Loucy (cell line): ENCODE measurements around the gene ZCCHC14.
"Not testable (repeated sequence)": the region's sequence is repeated elsewhere in the genome, so short reads cannot be mapped to it uniquely, and the experiment has no call there.

Experiments
- H2AFZ ChIP-seq: fragments of 200-600 bp; sonication (generic); 2 replicates; pipeline ENCODE4 v1.6.0; 2016; ENCODE audit warnings: antibody characterized with exemption, mild to moderate bottlenecking, low read length, moderate library complexity
- H3F3A ChIP-seq: fragments of 200-600 bp; 2 replicates; pipeline ENCODE4 v1.6.0; 2016; ENCODE audit warnings: antibody characterized with exemption, low read depth, mild to moderate bottlenecking
- H3K27me3 ChIP-seq: fragments of 200-600 bp; sonication (generic); 2 replicates; pipeline ENCODE4 v1.6.1; 2014; ENCODE audit warnings: low read length, mild to moderate bottlenecking; ENCODE audit not compliant: insufficient read depth, poor library complexity, severe bottlenecking
- H3K36me3 ChIP-seq: fragments of 200-600 bp; sonication (generic); 2 replicates; pipeline ENCODE4 v1.6.1; 2016; ENCODE audit warnings: low read length; ENCODE audit not compliant: insufficient read depth
- H3K4me1 ChIP-seq: fragments of 200-600 bp; sonication (generic); 2 replicates; pipeline ENCODE4 v1.5.1; 2014; ENCODE audit warnings: low read length, mild to moderate bottlenecking; ENCODE audit not compliant: insufficient read depth, poor library complexity, severe bottlenecking
- H3K4me2 ChIP-seq: fragments of 200-600 bp; sonication (generic); 2 replicates; pipeline ENCODE4 v1.6.0; 2014; ENCODE audit warnings: antibody characterized with exemption, low read length, low read depth, mild to moderate bottlenecking; ENCODE audit not compliant: poor library complexity, severe bottlenecking
- H3K4me3 ChIP-seq: fragments of 200-600 bp; sonication (generic); 2 replicates; pipeline ENCODE4 v1.5.1; 2014; ENCODE audit warnings: low read length, mild to moderate bottlenecking, mixed read lengths; ENCODE audit not compliant: poor library complexity, severe bottlenecking
- H3K79me2 ChIP-seq: fragments of 200-600 bp; sonication (generic); 2 replicates; pipeline ENCODE4 v1.6.1; 2014; ENCODE audit warnings: low read length; ENCODE audit not compliant: insufficient read depth
- H3K9ac ChIP-seq: fragments of 200-600 bp; sonication (generic); 2 replicates; pipeline ENCODE4 v1.6.0; 2014; ENCODE audit warnings: mild to moderate bottlenecking, low read depth, low read length, moderate library complexity; ENCODE audit not compliant: poor library complexity, severe bottlenecking
- H3K9me2 ChIP-seq: fragments of 200-600 bp; sonication (generic); replicated peaks from 2 replicates; pipeline ENCODE4 v1.6.1; 2016; ENCODE audit warnings: low read depth, low read length, mixed read lengths
- H3K9me3 ChIP-seq: fragments of 200-600 bp; sonication (generic); 2 replicates; pipeline ENCODE4 v1.6.1; 2014; ENCODE audit warnings: mild to moderate bottlenecking, antibody characterized with exemption, low read length, low read depth; ENCODE audit not compliant: insufficient read depth
- H4K20me1 ChIP-seq: fragments of 200-600 bp; sonication (generic); 2 replicates; pipeline ENCODE4 v1.6.0; 2014; ENCODE audit warnings: antibody characterized with exemption, low read length, mild to moderate bottlenecking; ENCODE audit not compliant: insufficient read depth, poor library complexity, severe bottlenecking
- EZH2phosphoT487 ChIP-seq: fragments of 200-600 bp; IDR thresholded peaks from 2 replicates; pipeline ENCODE4 v1.6.1; 2018; ENCODE audit warnings: antibody characterized with exemption, mild to moderate bottlenecking, moderate library complexity, borderline replicate concordance
- TF ChIP-seq, protein P1 (sequence below): fragments of 200-600 bp; sonication (generic); conservative IDR thresholded peaks from 2 replicates; pipeline ENCODE4 v1.5.1; 2014; ENCODE audit warnings: mild to moderate bottlenecking, antibody characterized with exemption, low read length

ZCCHC14 gene

DNA sequence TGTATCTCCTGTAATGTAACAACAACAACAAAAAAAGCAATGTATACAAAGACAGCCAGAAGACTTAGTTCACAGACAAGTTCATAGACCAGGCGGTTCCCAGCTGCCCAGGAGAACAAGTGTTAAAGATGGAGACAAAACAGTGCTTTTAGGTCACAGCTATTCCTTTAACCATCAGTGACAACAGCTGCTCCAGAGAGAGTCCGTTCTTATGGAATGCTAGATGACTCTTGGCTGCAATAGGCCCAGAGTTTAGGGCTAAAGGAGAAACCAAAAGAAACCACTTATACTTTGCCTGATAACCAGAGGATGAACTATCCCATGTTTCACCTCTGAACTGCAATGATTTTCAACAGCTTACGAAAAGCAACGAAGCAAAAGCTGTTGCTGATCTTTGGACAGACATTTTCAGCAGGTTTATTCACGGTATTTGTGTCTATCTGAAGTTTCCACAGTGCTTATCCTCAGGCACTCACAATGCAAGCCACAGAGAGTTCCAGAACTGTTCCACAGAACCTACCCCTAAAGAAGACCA, 6.0 kb downstream of the ZCCHC14 start:
- no peaks in the 10 kb centered on the region for H3K79me2 ChIP-seq
- no peaks in the 10 kb centered on the region for H3K4me1 ChIP-seq
- H3F3A ChIP-seq: no peaks in the 10 kb centered on the region

DNA sequence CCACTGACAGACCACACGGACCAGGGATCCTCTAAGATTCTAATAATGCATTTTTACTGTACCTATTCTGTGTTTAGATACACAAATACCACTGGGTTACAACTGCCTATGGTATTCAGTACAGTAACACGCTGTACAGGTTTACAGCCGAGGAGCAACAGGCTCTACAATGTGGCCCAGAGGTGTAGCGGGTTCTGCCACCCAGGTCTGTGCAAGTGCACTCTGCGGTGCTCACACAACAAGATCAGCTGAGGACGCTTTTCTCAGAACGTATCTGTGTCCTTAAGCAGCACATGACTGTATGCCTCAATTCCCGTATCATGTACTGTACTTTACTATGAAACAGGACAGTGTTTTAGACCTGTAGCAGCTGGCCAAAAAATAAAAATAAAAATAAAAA, 6.5 kb downstream of the ZCCHC14 start:
- TF ChIP-seq, protein P1, sequence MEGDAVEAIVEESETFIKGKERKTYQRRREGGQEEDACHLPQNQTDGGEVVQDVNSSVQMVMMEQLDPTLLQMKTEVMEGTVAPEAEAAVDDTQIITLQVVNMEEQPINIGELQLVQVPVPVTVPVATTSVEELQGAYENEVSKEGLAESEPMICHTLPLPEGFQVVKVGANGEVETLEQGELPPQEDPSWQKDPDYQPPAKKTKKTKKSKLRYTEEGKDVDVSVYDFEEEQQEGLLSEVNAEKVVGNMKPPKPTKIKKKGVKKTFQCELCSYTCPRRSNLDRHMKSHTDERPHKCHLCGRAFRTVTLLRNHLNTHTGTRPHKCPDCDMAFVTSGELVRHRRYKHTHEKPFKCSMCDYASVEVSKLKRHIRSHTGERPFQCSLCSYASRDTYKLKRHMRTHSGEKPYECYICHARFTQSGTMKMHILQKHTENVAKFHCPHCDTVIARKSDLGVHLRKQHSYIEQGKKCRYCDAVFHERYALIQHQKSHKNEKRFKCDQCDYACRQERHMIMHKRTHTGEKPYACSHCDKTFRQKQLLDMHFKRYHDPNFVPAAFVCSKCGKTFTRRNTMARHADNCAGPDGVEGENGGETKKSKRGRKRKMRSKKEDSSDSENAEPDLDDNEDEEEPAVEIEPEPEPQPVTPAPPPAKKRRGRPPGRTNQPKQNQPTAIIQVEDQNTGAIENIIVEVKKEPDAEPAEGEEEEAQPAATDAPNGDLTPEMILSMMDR: no peak
- no peak for TF ChIP-seq EZH2phosphoT487
- H3K27me3 ChIP-seq: no peaks in the 10 kb centered on the region
- no peaks in the 10 kb centered on the region for H3K9me2 ChIP-seq
- no peaks in the 10 kb centered on the region for H3K4me1 ChIP-seq
- H4K20me1 ChIP-seq: no peaks in the 10 kb centered on the region
- H3F3A ChIP-seq: no peaks in the 10 kb centered on the region
- no peaks in the 10 kb centered on the region for H3K79me2 ChIP-seq
- H3K4me3 ChIP-seq: no peak overlapping the region
- no peak overlapping the region for H2AFZ ChIP-seq
- no peaks in the 10 kb centered on the region for H3K9me3 ChIP-seq
- H3K9ac ChIP-seq: no peak overlapping the region
- H3K36me3 ChIP-seq: no peaks in the 10 kb centered on the region
- H3K4me2 ChIP-seq: no peak overlapping the region

More for the DNA sequence above, 6.0 kb downstream of the ZCCHC14 start:
- no peak overlapping the region for H3K4me3 ChIP-seq
- H3K9ac ChIP-seq: no peak overlapping the region
- TF ChIP-seq EZH2phosphoT487: no peak
- TF ChIP-seq, protein P1: no peak
- no peaks in the 10 kb centered on the region for H3K36me3 ChIP-seq
- no peak overlapping the region for H3K4me2 ChIP-seq
- H2AFZ ChIP-seq: no peak overlapping the region
- no peaks in the 10 kb centered on the region for H3K27me3 ChIP-seq
- no peaks in the 10 kb centered on the region for H3K9me3 ChIP-seq
- H4K20me1 ChIP-seq: no peaks in the 10 kb centered on the region
- no peaks in the 10 kb centered on the region for H3K9me2 ChIP-seq

DNA sequence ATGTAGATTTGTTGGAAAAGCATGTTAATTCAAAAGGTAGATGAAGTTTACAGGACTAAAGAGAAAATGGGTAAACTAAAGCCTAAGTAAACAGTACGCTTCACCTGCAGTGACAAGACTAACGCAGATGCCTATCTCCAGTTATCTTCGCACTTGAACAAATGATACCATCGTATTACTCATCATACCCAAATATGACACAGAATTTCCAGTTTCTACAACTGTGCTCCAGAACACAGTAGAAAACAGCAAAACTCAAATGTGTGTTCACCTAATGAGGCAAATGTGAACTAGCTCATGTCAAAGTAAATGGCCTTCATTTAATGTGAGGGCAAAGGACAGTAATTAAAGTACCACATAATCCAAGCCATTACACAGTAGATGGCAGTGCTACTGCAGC, 7.0 kb downstream of the ZCCHC14 start:
- H3F3A ChIP-seq, H3K9me2 ChIP-seq, H3K4me2 ChIP-seq, H3K9me3 ChIP-seq, H3K4me3 ChIP-seq, H3K36me3 ChIP-seq, H3K27me3 ChIP-seq, H3K79me2 ChIP-seq, H4K20me1 ChIP-seq, H3K4me1 ChIP-seq, H3K9ac ChIP-seq, H2AFZ ChIP-seq: not testable (repeated sequence)

DNA sequence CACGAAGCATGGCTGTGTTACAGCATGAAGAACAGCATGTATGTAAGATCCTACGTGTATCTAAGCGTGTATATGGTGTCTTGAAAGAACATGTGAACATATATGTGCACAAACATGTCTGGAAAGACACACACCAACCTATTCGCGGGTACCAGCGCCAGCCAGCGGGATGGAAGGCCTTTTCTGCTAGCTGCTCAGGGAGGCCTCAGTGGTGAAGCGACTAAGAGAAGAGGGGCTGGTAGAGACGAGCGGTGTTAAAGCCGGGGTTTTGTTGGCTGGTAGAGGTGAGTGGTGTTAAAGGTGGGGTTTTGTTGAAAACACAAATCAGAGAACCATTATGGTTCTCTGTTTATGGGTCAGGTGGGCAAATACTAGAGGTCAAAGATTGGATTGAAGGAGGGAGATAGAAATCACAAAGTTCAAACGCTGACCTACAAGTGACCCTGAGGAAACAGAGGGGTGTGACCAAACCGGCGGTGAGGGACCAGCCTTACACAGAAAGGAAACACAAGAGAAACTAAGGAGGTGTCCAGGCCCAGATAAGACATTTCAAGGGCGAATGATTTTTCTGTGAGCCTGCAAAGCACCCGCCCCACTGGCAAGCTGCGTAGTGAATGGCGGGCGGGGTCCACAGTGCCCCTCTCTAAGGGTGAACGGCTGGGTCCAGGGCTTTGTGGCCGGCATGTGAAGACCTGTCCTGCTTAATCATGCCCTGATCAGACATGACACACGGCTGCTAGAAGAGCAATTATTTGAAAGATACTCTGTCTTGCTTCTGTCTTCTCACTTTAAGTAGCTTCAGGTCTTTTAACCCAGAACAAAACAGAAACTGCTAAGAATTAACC, 8.1 kb downstream of the ZCCHC14 start:
- H3K79me2 ChIP-seq: no peaks in the 10 kb centered on the region

More for the DNA sequence above, 8.1 kb downstream of the ZCCHC14 start:
- Histone ChIP-seq H3K4me2 (no peak overlapping the region), H3K4me1 (no peaks in the 10 kb centered on the region), H3K9me2 (no peaks in the 10 kb centered on the region), H3K36me3 (no peaks in the 10 kb centered on the region), H3K9ac (no peak overlapping the region), H4K20me1 (no peaks in the 10 kb centered on the region), H2AFZ (no peak overlapping the region), H3K9me3 (no peaks in the 10 kb centered on the region), H3F3A (no peaks in the 10 kb centered on the region), H3K4me3 (no peak overlapping the region), H3K27me3 (no peaks in the 10 kb centered on the region)
- no peak for TF ChIP-seq EZH2phosphoT487
- TF ChIP-seq, protein P1: no peak
